Esophagus muscularis mucosa (tissue), 4 donors: ENCODE results near the gene ALX3. TPM values are rescaled to one million over a fixed set of nuclear protein-coding genes. Genes with fewer than 3 reads are reported as not detected.

Experiments used
- DNase-seq: peaks from one replicate; pipeline ENCODE4 v3.0.0-alpha.2; 2017; ENCODE audit errors: extremely low spot score
- H3K27ac ChIP-seq, 4 donors: fragments of 200-600 bp; sonication (generic); replicated peaks in 1 of 4; 1 replicate in 3 of 4; 2 replicates in 1 of 4; pipeline ENCODE4 v1.5.1; 2016 to 2019; ENCODE audit warnings: mild to moderate bottlenecking in 1 of 4
- H3K27me3 ChIP-seq, 4 donors: fragments of 200-600 bp; sonication (generic); one replicate each; pipeline versions ENCODE4 v1.5.1 to v1.6.0; 2016 to 2019
- H3K36me3 ChIP-seq, 4 donors: fragments of 200-600 bp; sonication (generic); one replicate each; pipeline ENCODE4 v1.5.1; 2016 to 2019
- H3K4me1 ChIP-seq, 4 donors: fragments of 200-600 bp; sonication (generic); one replicate each; pipeline ENCODE4 v1.5.1; 2016 to 2019
- H3K4me3 ChIP-seq, 4 donors: fragments of 200-600 bp; sonication (generic); 1 replicate in 2 of 4; 2 replicates in 2 of 4; pipeline ENCODE4 v1.5.1; 2016 to 2019; ENCODE audit warnings: mild to moderate bottlenecking in 4 of 4, moderate library complexity in 1 of 4
- H3K9me3 ChIP-seq, 4 donors: fragments of 200-600 bp; sonication (generic); 1 replicate in 3 of 4; 2 replicates in 1 of 4; pipeline ENCODE4 v1.5.1; 2016 to 2019
- CTCF ChIP-seq, 3 experiments: fragments of 200-600 bp in 2 of 3; fragments of 450-650 bp in 1 of 3; sonication (generic) in 2 of 3; IDR thresholded peaks; one replicate each; pipeline ENCODE4 v1.5.1; 2017 to 2019; ENCODE audit warnings: antibody characterized with exemption in 3 of 3, mild to moderate bottlenecking in 2 of 3, moderate library complexity in 1 of 3
- EP300 ChIP-seq: sonication (generic); formaldehyde crosslinking; IDR thresholded peaks from one replicate; pipeline ENCODE4 v1.6.1; 2017; ENCODE audit warnings: antibody characterized with exemption
- POLR2A ChIP-seq: fragments of 450-650 bp; IDR thresholded peaks from one replicate; pipeline ENCODE4 v1.6.1; 2017; ENCODE audit warnings: antibody characterized with exemption, moderate library complexity, mild to moderate bottlenecking, low read depth
- POLR2AphosphoS5 ChIP-seq, 2 donors: sonication (generic); formaldehyde crosslinking; IDR thresholded peaks; one replicate each; pipeline ENCODE4 v1.6.1; 2017; ENCODE audit warnings: antibody characterized with exemption in 2 of 2
- WGBS: methylation state at CpG from one replicate; pipeline ENCODE4 v1.1.5; 2018; 5-methylcytosine and 5-hydroxymethylcytosine counted together
- intact Hi-C: fragments of 100-400 bp; cut with DNase I; formaldehyde crosslinking; loops from one replicate; pipeline ENCODE4 v1.15.1; 2023
- total RNA-seq, 4 donors: library from RNA; depleted of rRNA; stranded (reverse); fragments of >200 nt; gene quantifications; one replicate each; pipeline versions ENCODE4 v1.1.0 to v1.2.1, GENCODE V29; 2016

ALX3 gene
- total RNA-seq, 4 donors from 2014 or later = not detected

GRCh38 chr1:110048923-110049601, 21.4 kb downstream of the ALX3 start:
- no peak for TF ChIP-seq POLR2AphosphoS5 (IDR thresholded peaks at IDR 0.05)
- TF ChIP-seq EP300 = no peak
- TF ChIP-seq CTCF (IDR thresholded peaks at IDR 0.05) = no peak
- no peak for TF ChIP-seq POLR2A
- Histone ChIP-seq H3K9me3 (no peaks in the 10 kb centered on the region), H3K36me3 (peaks cover 58 to 100% (median 98%) of the 10 kb centered on the region in 4 donors), H3K27ac (peak overlapping the region in 1 of 4 donors; percentile 13), H3K27me3 (no peaks in the 10 kb centered on the region), H3K4me3 (no peak overlapping the region), H3K4me1 (peaks cover 24 to 28% (median 26%) of the 10 kb centered on the region in 4 donors)
- no peak for DNase-seq
- intact Hi-C loops = no loop called here
- WGBS = 87% methylated on average over 9 of the region's 9 CpGs

GRCh38 chr1:110048240-110048639, 22.2 kb downstream of the ALX3 start:
- no peak for TF ChIP-seq EP300
- no peak for TF ChIP-seq POLR2A
- no peak for TF ChIP-seq POLR2AphosphoS5 (IDR thresholded peaks at IDR 0.05)
- no peak for TF ChIP-seq CTCF (IDR thresholded peaks at IDR 0.05)
- Histone ChIP-seq H3K9me3 (no peaks in the 10 kb centered on the region), H3K27ac (no peak overlapping the region), H3K4me1 (peaks cover 18 to 28% (median 24%) of the 10 kb centered on the region in 4 donors), H3K27me3 (no peaks in the 10 kb centered on the region), H3K4me3 (no peak overlapping the region), H3K36me3 (peaks cover 58 to 100% (median 98%) of the 10 kb centered on the region in 4 donors)
- intact Hi-C loops = no loop called here
- 93% methylated on average over 5 of the region's 5 CpGs for WGBS
- no peak for DNase-seq

- Histone ChIP-seq H3K36me3 (peaks cover 59 to 100% (median 98%) of the 10 kb centered on the region in 4 donors), H3K27me3 (no peaks in the 10 kb centered on the region), H3K4me3 (no peak overlapping the region), H3K27ac (no peak overlapping the region), H3K9me3 (no peaks in the 10 kb centered on the region), H3K4me1 (peaks cover 18 to 28% (median 24%) of the 10 kb centered on the region in 4 donors)
- TF ChIP-seq POLR2AphosphoS5 (IDR thresholded peaks at IDR 0.05) (no peak), EP300 (no peak), POLR2A (no peak), CTCF (IDR thresholded peaks at IDR 0.05) (no peak)
- DNase-seq = no peak
- intact Hi-C loops = no loop called here
- WGBS = 92% methylated on average over 2 of the region's 3 CpGs
Observed at GRCh38 chr1:110047463-110047862, 23.0 kb downstream of the ALX3 start.

- no peak overlapping the region for H3K4me3 ChIP-seq
- no peaks in the 10 kb centered on the region for H3K9me3 ChIP-seq
- peaks cover 90 to 100% (median 99%) of the 10 kb centered on the region in 4 donors for H3K36me3 ChIP-seq
Observed at GRCh38 chr1:110043016-110043415, 27.5 kb downstream of the ALX3 start.

More at GRCh38 chr1:110043016-110043415, 27.5 kb downstream of the ALX3 start:
- no peaks in the 10 kb centered on the region for H3K27me3 ChIP-seq
- H3K27ac ChIP-seq = no peak overlapping the region
- 93% methylated on average over 10 of the region's 10 CpGs for WGBS
- TF ChIP-seq EP300 (no peak), POLR2A (no peak), POLR2AphosphoS5 (IDR thresholded peaks at IDR 0.05) (no peak), CTCF (IDR thresholded peaks at IDR 0.05) (no peak)
- intact Hi-C loops = no loop called here
- DNase-seq = no peak
- H3K4me1 ChIP-seq = no peaks in the 10 kb centered on the region
